Measurements from ENCODE around the gene TMEM33.
A peak's percentile ranks its signal among the peaks of the same experiment; 100 is the strongest.
"Not testable (repeated sequence)": the region's sequence is repeated elsewhere in the genome, so short reads cannot be mapped to it uniquely, and the experiment has no call there.

Gene TMEM33, protein sequence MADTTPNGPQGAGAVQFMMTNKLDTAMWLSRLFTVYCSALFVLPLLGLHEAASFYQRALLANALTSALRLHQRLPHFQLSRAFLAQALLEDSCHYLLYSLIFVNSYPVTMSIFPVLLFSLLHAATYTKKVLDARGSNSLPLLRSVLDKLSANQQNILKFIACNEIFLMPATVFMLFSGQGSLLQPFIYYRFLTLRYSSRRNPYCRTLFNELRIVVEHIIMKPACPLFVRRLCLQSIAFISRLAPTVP

DNA sequence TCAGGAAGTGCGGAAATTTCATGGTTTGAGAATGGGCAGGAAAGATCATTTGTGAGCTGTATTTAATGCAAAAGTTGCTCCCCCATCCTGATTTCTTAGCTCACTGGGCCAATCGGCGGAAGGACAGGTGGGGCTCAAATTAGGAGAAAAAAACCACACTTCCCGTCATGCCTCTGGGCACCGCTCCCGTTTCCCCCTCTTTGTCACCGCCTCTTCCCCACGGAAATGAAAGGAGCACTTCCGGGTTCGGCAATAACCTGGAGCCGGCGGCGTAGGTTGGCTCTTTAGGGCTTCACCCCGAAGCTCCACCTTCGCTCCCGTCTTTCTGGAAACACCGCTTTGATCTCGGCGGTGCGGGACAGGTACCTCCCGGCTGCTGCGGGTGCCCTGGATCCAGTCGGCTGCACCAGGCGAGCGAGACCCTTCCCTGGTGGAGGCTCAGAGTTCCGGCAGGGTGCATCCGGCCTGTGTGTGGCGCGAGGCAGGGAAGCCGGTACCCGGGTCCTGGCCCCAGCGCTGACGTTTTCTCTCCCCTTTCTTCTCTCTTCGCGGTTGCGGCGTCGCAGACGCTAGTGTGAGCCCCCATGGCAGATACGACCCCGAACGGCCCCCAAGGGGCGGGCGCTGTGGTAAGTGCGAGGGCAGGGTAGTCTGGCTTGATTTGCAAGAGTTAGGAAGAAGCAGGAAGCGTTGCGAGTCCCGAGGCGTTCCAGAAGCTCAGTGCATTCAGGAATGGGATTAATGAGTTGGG lies at the start of gene TMEM33:
Gene TMEM33 (plus strand): TSS at position 529 of the 751 bp plus-strand sequence. CDS start 56 bp downstream, at position 585.
- TF ChIP-seq ZNF274 (IDR thresholded peaks at IDR 0.05; ENCODE audit: low read depth, low read length), result no peak
- H3K4me3 ChIP-seq (ENCODE audit: low read length), result peak within 1 kb of the TSS; percentile 85

- H3K4me3 ChIP-seq (ENCODE audit: low read length), result no peak overlapping the region
Observed at GRCh38 chr4:41885456-41885855, 49.8 kb upstream of the TMEM33 start.

GRCh38 chr4:41887277-41887676 lies 48.0 kb upstream of the TMEM33 start:
- H3K4me3 ChIP-seq (ENCODE audit: low read length), result no peak overlapping the region
- TF ChIP-seq ZNF274 (IDR thresholded peaks at IDR 0.05; ENCODE audit: low read depth, low read length), result no peak

More at GRCh38 chr4:41885456-41885855, 49.8 kb upstream of the TMEM33 start:
- TF ChIP-seq ZNF274 (IDR thresholded peaks at IDR 0.05; ENCODE audit: low read depth, low read length), result no peak

DNA sequence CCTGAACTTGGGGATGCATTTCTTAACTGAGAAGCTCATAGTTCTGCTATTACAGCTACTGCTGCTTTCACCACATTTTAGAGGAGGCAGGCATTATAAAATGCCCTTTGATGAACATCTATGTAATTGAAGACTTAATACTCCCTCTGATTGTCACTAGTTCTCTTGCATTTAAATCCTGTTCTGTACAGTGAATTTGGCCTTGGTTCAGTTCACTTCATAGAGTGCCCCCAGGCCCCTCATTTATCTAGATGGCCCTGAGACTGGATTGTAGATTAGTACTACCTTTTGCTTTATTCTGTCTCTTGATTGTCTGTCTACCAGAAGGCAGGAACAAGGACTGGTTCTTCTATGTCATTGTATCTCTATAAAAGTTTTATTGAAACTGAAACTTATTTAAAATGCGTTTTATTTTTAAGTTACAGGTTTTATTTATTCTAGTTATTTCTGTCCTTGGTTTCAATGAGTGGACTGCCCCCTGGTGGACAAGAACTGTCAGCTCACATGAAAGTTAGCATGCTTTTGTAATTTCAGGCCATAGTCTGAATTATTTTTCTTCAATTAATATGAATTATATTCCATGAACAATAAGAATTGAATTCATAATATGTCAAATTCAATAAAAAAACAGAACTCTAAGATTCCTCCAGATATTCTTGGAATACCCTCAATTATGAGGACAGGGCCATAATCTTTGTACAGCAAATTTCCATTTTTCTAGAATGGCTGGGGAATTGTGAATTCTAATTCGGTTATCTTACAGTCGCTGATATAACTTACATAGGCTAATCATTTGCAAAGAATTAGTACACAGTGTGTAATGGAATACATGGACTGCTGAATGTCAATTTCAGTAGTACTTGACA lies 47.2 kb upstream of the TMEM33 start:
- H3K4me3 ChIP-seq (ENCODE audit: low read length), result no peak overlapping the region
- no peak for TF ChIP-seq ZNF274 (IDR thresholded peaks at IDR 0.05; ENCODE audit: low read depth, low read length)

GRCh38 chr4:41888687-41889074 lies 46.5 kb upstream of the TMEM33 start:
- no peak overlapping the region for H3K4me3 ChIP-seq (ENCODE audit: low read length)
- no peak for TF ChIP-seq ZNF274 (IDR thresholded peaks at IDR 0.05; ENCODE audit: low read depth, low read length)

DNA sequence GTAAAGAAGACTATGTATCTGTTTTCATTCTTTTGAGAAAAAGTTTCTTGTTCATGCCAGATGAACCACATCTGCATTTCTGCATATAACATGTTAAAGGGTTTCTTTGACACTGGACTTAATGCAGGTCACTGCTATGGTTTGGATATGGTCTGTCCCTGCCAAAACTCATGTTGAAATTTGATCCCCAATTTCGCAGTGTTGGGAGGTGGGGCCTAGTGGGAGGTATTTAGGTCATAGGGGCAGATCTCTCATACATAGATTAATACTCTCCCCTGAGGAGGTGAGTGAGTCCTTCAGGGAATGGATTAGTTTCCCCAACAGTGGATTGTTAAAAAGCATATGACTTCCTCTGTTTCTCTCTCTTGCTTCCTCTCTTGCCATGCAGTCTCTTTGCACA lies 45.9 kb upstream of the TMEM33 start:
- TF ChIP-seq ZNF274 (IDR thresholded peaks at IDR 0.05; ENCODE audit: low read depth, low read length), result no peak
- H3K4me3 ChIP-seq (ENCODE audit: low read length), result no peak overlapping the region

DNA sequence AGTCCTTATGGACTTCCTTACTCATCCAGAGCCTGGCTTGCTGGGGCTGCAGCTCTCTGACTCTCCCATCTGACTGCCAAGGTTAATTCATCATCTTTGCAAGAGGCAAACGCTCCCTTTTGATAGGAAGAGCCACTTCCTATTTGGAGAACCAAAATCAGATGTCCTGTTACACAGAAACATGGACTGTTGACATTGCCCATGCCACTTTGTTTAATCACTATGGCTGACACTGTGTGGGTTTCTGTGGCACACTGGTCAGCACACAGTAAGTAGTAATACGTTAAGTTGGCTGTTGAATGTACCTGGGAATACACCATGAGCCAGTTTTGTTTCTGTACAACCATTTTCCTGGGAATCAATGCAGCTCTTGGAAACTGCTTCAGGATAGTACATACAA lies 45.1 kb upstream of the TMEM33 start:
- no peak overlapping the region for H3K4me3 ChIP-seq (ENCODE audit: low read length)
- TF ChIP-seq ZNF274 (IDR thresholded peaks at IDR 0.05; ENCODE audit: low read depth, low read length), result no peak

GRCh38 chr4:41896648-41897047 lies 38.6 kb upstream of the TMEM33 start:
- no peak overlapping the region for H3K4me3 ChIP-seq (ENCODE audit: low read length)
- TF ChIP-seq ZNF274 (IDR thresholded peaks at IDR 0.05; ENCODE audit: low read depth, low read length), result no peak

- no peak overlapping the region for H3K4me3 ChIP-seq (ENCODE audit: low read length)
- no peak for TF ChIP-seq ZNF274 (IDR thresholded peaks at IDR 0.05; ENCODE audit: low read depth, low read length)
Observed at GRCh38 chr4:41897698-41898097, 37.5 kb upstream of the TMEM33 start.

DNA sequence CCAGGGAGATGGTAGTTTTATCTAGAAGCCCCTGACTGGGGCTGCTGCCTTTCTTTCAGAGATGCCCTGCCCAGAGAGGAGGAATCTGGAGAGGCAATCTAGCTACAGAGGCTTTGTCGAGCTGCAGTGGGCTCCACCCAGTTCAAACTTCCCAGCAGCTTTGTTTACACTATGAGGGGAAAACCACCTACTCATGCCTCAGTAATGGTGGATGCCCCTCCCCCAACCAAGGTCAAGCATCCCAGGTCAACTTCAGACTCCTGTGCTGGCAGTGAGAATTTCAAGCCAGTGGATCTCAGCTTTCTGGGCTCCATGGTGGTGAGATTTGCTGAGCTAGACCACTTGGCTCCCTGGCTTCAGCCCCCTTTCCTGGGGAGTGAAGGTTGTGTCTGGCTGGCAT lies 26.1 kb upstream of the TMEM33 start:
- H3K4me3 ChIP-seq (ENCODE audit: low read length), result not testable (repeated sequence)

DNA sequence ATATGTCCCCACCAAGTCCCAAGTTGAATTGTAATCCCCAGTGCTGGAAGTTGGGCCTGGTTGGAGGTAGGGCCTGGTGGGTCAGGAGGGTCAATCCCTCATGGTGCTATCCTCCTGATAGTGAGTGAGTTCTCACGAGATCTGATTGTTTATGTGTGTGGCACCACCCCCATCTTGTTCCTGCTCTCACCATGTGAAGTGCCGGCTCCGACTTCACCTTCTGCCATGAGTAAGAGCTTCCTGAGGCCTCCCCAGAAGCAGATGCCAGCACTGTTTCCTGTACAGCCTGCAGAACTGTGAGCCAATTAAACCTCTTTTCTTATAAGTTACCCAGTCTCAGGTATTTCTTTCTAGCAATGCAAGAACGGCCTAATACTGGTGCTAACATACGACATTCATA lies 22.7 kb upstream of the TMEM33 start:
- no peak overlapping the region for H3K4me3 ChIP-seq (ENCODE audit: low read length)
- no peak for TF ChIP-seq ZNF274 (IDR thresholded peaks at IDR 0.05; ENCODE audit: low read depth, low read length)

GRCh38 chr4:41913509-41913908 lies 21.7 kb upstream of the TMEM33 start:
- TF ChIP-seq ZNF274 (IDR thresholded peaks at IDR 0.05; ENCODE audit: low read depth, low read length), result no peak
- no peak overlapping the region for H3K4me3 ChIP-seq (ENCODE audit: low read length)

GRCh38 chr4:41918278-41918677 lies 17.0 kb upstream of the TMEM33 start:
- no peak overlapping the region for H3K4me3 ChIP-seq (ENCODE audit: low read length)
- no peak for TF ChIP-seq ZNF274 (IDR thresholded peaks at IDR 0.05; ENCODE audit: low read depth, low read length)

- H3K4me3 ChIP-seq (ENCODE audit: low read length), result not testable (repeated sequence)
Observed at GRCh38 chr4:41920416-41920815, 14.8 kb upstream of the TMEM33 start.

DNA sequence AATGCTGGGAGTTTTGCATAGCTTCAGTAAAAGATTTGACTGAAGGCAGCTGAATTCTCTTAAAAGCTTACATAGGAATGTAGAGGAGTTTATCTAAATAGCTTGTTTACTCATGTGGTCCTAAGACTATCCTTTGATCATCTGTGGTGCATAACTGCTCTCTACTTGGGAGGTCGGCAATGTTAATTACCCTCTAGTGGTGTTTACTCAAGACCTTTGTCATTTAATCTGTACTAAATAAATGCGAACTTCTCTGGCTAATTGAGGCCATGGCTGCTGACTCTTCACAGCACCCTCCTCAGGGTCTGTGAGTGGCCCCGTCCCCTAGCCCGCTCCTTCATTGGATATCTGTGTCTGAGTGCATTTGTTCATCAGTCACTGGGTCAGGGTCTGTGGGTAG lies 13.8 kb upstream of the TMEM33 start:
- no peak for TF ChIP-seq ZNF274 (IDR thresholded peaks at IDR 0.05; ENCODE audit: low read depth, low read length)
- H3K4me3 ChIP-seq (ENCODE audit: low read length), result no peak overlapping the region

Measured in GM08714 (cell line).